ENCODE data around the gene BPIFB6.

BPIFB6 gene

DNA sequence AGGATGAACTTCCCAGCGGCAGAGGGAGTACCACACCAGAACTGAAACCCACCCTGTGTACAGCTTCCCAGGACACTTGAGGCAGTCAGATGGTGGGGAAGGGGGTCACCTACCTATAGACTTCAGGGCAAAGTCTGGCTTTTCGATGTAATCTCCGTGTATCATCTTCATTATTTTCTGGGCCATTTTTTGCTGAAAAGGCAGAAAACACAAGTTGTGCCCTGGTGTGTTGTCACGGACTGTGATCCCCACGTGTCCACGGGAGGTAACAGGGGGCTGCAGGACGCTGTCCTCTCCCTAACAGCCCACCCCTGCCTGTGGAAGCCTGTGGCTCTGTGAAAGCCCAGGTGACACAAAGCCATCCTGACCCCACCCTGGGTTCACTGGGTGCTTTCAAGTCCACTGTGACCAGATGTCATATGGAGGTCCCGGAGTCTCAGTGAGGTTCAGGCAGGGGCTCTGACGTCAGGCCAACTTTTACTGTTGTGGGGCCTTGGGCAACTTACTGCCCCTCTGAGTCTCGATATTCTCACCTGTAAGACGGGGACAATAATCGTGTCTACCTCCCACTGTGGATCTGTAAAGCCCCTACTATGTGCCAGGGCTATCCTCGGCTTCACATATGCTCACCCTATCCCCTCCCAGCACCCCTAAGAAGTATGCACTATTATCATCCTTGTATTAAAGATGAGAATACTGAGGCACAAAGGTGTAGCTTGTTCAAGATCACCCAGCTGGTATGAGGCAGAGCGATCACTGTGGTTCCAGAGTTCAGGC is 41.8 kb upstream of the BPIFB6 start:
- no peak overlapping the region for H3K4me3 ChIP-seq (ENCODE audit: low read length)

DNA sequence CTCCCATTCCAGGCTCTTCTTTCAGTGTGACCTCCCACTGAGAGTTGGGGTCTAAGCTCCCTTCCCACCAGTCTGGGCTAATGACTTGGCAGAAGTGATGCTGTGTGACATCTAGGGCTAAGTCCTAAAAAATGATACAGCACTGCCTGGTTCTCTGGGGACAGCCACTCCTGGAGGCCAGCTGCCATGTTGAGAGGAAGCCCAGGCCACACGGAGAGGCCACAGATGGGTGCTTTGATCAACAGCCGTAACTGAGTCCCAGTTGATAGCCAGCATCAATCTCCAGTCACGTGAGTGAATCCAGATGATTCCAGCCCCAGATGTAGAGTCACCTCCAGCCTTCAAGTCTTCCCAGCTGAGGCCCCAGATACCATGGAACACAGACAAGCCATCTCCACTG is 41.0 kb upstream of the BPIFB6 start:
- Histone ChIP-seq H3K9me3 (ENCODE audit: control insufficient read depth, insufficient read depth, low read length) (no peaks in the 10 kb centered on the region), H3K36me3 (ENCODE audit: control insufficient read depth, insufficient read depth, low read length) (no peaks in the 10 kb centered on the region), H3K27ac (ENCODE audit: low read length) (no peak overlapping the region), H3K4me3 (ENCODE audit: low read length) (no peak overlapping the region), H3K4me1 (ENCODE audit: control insufficient read depth, insufficient read depth, low read length) (no peaks in the 10 kb centered on the region), H3K27me3 (ENCODE audit: control insufficient read depth, insufficient read depth, low read length) (no peaks in the 10 kb centered on the region)
- WGBS (ENCODE audit: insufficient coverage, insufficient read length) = no CpG with 5 or more reads among the region's 3 CpGs
- DNase-seq (ENCODE audit: low read depth, low spot score) = no peak

More for the DNA sequence above, 41.8 kb upstream of the BPIFB6 start:
- Histone ChIP-seq H3K27me3 (ENCODE audit: control insufficient read depth, insufficient read depth, low read length) (no peaks in the 10 kb centered on the region), H3K4me1 (ENCODE audit: control insufficient read depth, insufficient read depth, low read length) (no peaks in the 10 kb centered on the region), H3K9me3 (ENCODE audit: control insufficient read depth, insufficient read depth, low read length) (no peaks in the 10 kb centered on the region), H3K36me3 (ENCODE audit: control insufficient read depth, insufficient read depth, low read length) (no peaks in the 10 kb centered on the region), H3K27ac (ENCODE audit: low read length) (no peak overlapping the region)
- DNase-seq (ENCODE audit: low read depth, low spot score) = no peak
- no CpG with 5 or more reads among the region's 14 CpGs for WGBS (ENCODE audit: insufficient coverage, insufficient read length)

DNA sequence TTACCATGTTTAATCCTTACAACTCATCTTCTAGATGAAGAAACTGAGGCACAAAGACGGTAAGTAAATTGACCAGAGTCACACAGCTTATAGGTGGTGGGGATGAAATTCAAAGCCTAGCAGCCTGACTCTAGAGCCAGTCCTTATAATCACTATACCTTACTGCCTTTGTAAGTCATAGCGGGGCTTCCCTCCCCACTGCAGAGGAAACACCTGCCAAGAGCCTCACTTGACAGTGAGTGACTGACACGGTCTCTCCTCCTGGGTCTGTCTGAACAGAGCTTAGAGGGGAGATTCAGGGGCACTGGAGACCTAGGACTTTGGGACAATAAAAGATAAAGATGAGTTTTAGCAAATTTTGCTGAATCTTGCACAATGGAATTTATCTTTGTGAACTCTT is 40.1 kb upstream of the BPIFB6 start:
- Histone ChIP-seq H3K4me3 (ENCODE audit: low read length) (no peak overlapping the region), H3K27ac (ENCODE audit: low read length) (no peak overlapping the region), H3K9me3 (ENCODE audit: control insufficient read depth, insufficient read depth, low read length) (no peaks in the 10 kb centered on the region), H3K36me3 (ENCODE audit: control insufficient read depth, insufficient read depth, low read length) (no peaks in the 10 kb centered on the region), H3K4me1 (ENCODE audit: control insufficient read depth, insufficient read depth, low read length) (no peaks in the 10 kb centered on the region), H3K27me3 (ENCODE audit: control insufficient read depth, insufficient read depth, low read length) (no peaks in the 10 kb centered on the region)
- DNase-seq (ENCODE audit: low read depth, low spot score) = no peak
- no CpG with 5 or more reads among the region's 3 CpGs for WGBS (ENCODE audit: insufficient coverage, insufficient read length)

DNA sequence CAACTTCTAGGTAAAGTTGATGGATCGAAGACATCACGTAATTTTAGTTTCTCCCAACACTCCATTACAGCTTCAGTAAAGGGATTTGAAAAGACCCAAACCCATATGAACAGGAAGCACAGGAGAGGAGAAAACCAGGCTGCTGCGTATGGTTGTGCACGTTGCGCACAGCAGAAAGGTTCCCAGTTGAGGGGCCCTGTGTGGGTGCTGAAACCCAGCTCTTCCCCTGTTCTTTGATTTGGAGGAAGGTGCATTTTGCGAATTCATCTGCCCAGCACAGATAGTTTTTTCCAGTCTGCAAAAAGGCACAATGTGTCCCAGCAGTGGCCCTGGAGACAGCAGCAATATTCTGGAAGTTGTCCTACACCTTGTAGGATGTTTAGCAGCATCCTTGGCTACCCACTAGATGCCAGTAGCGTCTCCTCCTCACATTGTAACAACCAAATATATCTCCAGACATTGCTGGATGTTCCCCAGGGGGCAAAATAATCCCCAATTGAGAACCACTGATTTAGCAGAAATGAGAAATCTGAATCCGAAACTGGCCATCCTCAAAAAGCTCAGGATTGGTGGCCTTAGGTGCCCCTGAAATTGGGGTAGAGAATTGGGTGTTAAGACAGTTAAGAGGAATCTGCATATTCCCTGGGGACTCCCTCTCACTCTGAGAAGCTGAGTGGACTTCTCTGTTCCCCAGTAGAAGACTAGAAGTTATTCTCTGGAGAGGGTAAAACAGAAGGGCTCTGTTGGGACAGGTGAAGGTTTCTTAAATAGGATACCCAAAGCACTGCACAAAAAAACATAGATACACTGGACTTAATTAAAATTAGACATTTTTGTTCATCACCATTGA is 39.4 kb upstream of the BPIFB6 start:
- no CpG with 5 or more reads among the region's 8 CpGs for WGBS (ENCODE audit: insufficient coverage, insufficient read length)
- no peak overlapping the region for H3K4me3 ChIP-seq (ENCODE audit: low read length)
- H3K27me3 ChIP-seq (ENCODE audit: control insufficient read depth, insufficient read depth, low read length) = no peaks in the 10 kb centered on the region
- H3K9me3 ChIP-seq (ENCODE audit: control insufficient read depth, insufficient read depth, low read length) = no peaks in the 10 kb centered on the region
- no peaks in the 10 kb centered on the region for H3K36me3 ChIP-seq (ENCODE audit: control insufficient read depth, insufficient read depth, low read length)
- H3K27ac ChIP-seq (ENCODE audit: low read length) = no peak overlapping the region
- no peaks in the 10 kb centered on the region for H3K4me1 ChIP-seq (ENCODE audit: control insufficient read depth, insufficient read depth, low read length)
- no peak for DNase-seq (ENCODE audit: low read depth, low spot score)

DNA sequence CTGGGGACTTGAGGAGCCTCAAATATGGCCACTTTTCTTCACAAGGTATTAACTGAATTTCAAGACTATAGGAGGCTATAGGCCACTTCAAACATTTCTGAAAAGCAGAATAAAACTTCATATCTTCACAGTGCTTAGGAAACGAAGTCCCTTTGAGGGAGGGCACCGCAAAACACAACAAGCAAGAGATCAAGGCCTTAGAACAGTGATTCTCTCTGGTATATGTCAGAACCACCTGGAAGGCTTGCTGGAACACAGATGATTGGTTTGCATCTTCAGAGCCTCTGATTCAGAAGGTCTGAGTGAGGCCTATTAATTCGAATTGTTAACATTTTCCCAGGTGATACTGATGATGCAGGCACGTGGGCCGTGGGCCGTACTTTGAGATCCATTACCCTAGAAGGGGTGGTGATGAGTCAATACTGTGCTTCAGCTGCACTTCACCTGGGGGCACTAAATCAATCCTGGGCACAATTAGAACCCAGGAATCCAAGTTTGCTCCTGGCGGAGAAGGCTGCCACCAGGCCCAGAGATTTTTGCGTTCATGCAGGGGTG is 37.9 kb upstream of the BPIFB6 start:
- H3K27ac ChIP-seq (ENCODE audit: low read length) = no peak overlapping the region
- no peaks in the 10 kb centered on the region for H3K4me1 ChIP-seq (ENCODE audit: control insufficient read depth, insufficient read depth, low read length)
- H3K36me3 ChIP-seq (ENCODE audit: control insufficient read depth, insufficient read depth, low read length) = no peaks in the 10 kb centered on the region
- WGBS (ENCODE audit: insufficient coverage, insufficient read length) = no CpG with 5 or more reads among the region's 8 CpGs
- no peaks in the 10 kb centered on the region for H3K9me3 ChIP-seq (ENCODE audit: control insufficient read depth, insufficient read depth, low read length)
- H3K4me3 ChIP-seq (ENCODE audit: low read length) = no peak overlapping the region
- H3K27me3 ChIP-seq (ENCODE audit: control insufficient read depth, insufficient read depth, low read length) = no peaks in the 10 kb centered on the region
- no peak for DNase-seq (ENCODE audit: low read depth, low spot score)

DNA sequence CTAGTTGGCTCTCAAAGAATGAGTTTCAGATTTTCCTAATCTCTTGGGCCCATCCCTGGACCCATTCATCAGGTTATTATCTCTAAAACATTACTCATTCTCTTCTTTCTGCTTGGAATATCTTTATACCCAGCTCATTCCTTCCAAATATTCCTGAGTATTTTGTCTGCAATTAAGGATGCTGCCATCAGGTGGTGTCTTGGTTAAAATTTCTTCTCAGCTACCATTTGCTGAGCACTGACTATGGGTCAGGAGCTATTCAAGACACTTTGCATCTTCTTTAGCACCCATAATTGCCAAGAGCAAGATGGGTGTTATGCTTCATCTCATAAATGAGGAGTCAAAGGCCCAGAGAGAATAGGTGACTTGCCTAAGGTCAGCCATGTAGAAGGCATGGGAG is 35.6 kb upstream of the BPIFB6 start:
- H3K9me3 ChIP-seq (ENCODE audit: control insufficient read depth, insufficient read depth, low read length) = no peaks in the 10 kb centered on the region
- H3K27ac ChIP-seq (ENCODE audit: low read length) = no peak overlapping the region
- DNase-seq (ENCODE audit: low read depth, low spot score) = no peak
- no peak overlapping the region for H3K4me3 ChIP-seq (ENCODE audit: low read length)
- H3K27me3 ChIP-seq (ENCODE audit: control insufficient read depth, insufficient read depth, low read length) = no peaks in the 10 kb centered on the region
- H3K36me3 ChIP-seq (ENCODE audit: control insufficient read depth, insufficient read depth, low read length) = no peaks in the 10 kb centered on the region
- no peaks in the 10 kb centered on the region for H3K4me1 ChIP-seq (ENCODE audit: control insufficient read depth, insufficient read depth, low read length)

DNA sequence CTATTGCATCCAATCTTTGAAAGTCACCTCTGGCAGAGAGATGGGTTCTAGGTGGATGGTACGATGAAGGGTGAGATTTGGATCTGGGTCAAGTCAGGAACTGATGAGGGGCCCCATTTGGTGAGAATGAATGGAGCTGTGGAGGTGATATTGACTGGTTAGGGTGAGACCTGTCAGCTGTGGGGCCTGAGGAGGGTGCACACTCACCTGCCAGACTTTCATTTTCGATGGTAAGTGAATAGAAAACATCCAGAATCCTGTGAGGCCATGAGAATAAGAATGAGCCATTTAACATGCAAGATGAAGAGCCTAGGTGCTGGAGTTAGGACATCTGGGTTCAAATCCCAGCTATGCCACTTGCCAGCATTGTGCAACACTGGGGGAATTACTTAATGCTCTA is 34.0 kb upstream of the BPIFB6 start:
- no peaks in the 10 kb centered on the region for H3K9me3 ChIP-seq (ENCODE audit: control insufficient read depth, insufficient read depth, low read length)
- no CpG with 5 or more reads among the region's 2 CpGs for WGBS (ENCODE audit: insufficient coverage, insufficient read length)
- no peak for DNase-seq (ENCODE audit: low read depth, low spot score)
- H3K36me3 ChIP-seq (ENCODE audit: control insufficient read depth, insufficient read depth, low read length) = no peaks in the 10 kb centered on the region
- no peaks in the 10 kb centered on the region for H3K27me3 ChIP-seq (ENCODE audit: control insufficient read depth, insufficient read depth, low read length)
- H3K27ac ChIP-seq (ENCODE audit: low read length) = no peak overlapping the region
- H3K4me3 ChIP-seq (ENCODE audit: low read length) = no peak overlapping the region
- no peaks in the 10 kb centered on the region for H3K4me1 ChIP-seq (ENCODE audit: control insufficient read depth, insufficient read depth, low read length)

DNA sequence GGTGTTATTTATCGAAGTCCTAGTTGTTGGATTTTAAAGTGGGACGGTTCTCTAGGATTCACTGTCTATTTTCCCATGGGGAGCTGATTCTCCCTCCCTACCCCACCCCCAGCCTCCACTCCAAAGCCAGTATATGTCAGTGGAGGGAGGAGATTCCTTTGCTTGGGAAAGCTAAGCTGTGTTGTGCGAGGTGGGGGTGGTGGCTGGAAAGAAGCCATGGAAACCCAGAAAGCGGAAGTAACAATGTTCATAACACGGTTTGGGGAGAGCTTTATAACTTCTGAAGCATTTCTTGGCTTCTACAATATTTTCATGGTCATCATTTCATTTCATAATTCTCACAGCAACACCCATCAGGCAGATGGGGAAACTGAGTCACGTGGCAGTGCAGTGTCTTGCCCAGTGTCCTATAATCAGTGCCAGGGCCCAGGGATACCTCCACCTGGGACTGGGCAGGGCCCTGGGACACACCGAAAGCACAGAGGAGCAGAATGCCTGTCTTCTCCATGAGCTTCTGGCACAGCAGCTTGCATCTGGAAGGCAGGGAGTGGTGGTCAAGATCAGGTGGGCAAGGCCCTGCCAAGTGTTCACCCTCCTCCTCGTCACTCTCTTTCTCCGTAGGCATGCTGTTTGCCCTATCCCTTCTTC is 31.7 kb upstream of the BPIFB6 start:
- WGBS (ENCODE audit: insufficient coverage, insufficient read length) = no CpG with 5 or more reads among the region's 9 CpGs
- Histone ChIP-seq H3K36me3 (ENCODE audit: control insufficient read depth, insufficient read depth, low read length) (no peaks in the 10 kb centered on the region), H3K4me1 (ENCODE audit: control insufficient read depth, insufficient read depth, low read length) (no peaks in the 10 kb centered on the region), H3K27ac (ENCODE audit: low read length) (no peak overlapping the region), H3K4me3 (ENCODE audit: low read length) (no peak overlapping the region), H3K27me3 (ENCODE audit: control insufficient read depth, insufficient read depth, low read length) (no peaks in the 10 kb centered on the region), H3K9me3 (ENCODE audit: control insufficient read depth, insufficient read depth, low read length) (no peaks in the 10 kb centered on the region)
- DNase-seq (ENCODE audit: low read depth, low spot score) = no peak

DNA sequence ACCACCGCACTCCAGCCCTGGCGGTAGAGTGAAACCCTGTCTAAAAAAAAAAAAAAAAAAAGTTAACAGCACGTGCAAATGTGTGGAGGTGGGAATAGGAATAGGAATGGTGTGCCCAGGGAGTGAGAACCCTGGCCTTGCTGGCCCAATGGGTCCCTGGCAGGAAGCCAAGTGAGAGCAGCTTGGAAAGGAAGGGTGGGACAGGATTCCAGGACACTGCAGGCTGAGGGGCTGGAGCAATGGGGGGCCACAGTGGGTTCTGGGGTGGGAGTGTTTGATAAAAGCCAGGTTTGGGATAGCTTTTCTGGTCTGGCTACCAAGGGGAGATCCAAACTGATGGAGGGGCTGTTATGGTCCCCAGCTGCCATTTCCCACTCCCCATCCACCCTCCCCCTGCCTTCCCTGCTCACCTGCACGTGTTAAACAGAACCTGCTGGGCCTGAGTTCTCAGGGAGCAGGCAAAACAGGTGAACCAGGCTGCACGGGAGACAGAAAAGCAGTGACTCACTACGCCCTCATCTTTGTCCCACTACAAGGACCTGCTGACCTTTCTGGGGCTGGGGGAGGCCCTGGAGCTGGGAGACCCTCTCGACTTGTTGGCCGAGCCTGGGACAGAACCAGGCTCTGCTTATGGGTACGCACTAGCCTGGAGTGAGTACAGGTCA is 30.5 kb upstream of the BPIFB6 start:
- no peaks in the 10 kb centered on the region for H3K36me3 ChIP-seq (ENCODE audit: control insufficient read depth, insufficient read depth, low read length)
- H3K27ac ChIP-seq (ENCODE audit: low read length) = no peak overlapping the region
- H3K27me3 ChIP-seq (ENCODE audit: control insufficient read depth, insufficient read depth, low read length) = no peaks in the 10 kb centered on the region
- DNase-seq (ENCODE audit: low read depth, low spot score) = no peak
- no peak overlapping the region for H3K4me3 ChIP-seq (ENCODE audit: low read length)
- WGBS (ENCODE audit: insufficient coverage, insufficient read length) = no CpG with 5 or more reads among the region's 9 CpGs
- no peaks in the 10 kb centered on the region for H3K4me1 ChIP-seq (ENCODE audit: control insufficient read depth, insufficient read depth, low read length)
- H3K9me3 ChIP-seq (ENCODE audit: control insufficient read depth, insufficient read depth, low read length) = no peaks in the 10 kb centered on the region

All from iPS DF 6.9 (cell line).